Ovary (tissue), 9 donors: ENCODE measurements around the gene EEF1A2. TPM values are rescaled to one million over a fixed set of nuclear protein-coding genes. Genes with fewer than 3 reads are reported as not detected.

Experiments used
- DNase-seq, 5 donors: peaks; one replicate each; pipeline ENCODE4 v3.0.0-alpha.2; 2019 to 2020
- H3K27ac ChIP-seq, 2 donors: fragments of 200-600 bp; one replicate each; pipeline versions ENCODE4 v1.5.1 to v1.8.0; 2019 to 2022
- H3K27me3 ChIP-seq: fragments of 200-600 bp; one replicate; pipeline ENCODE4 v1.8.0; 2022
- H3K36me3 ChIP-seq: fragments of 200-600 bp; sonication (generic); one replicate; pipeline ENCODE4 v1.5.1; 2019
- H3K4me1 ChIP-seq: one replicate; pipeline ENCODE4 v1.8.1; 2013; ENCODE audit warnings: mild to moderate bottlenecking, moderate library complexity; ENCODE audit not compliant: insufficient read depth
- H3K4me3 ChIP-seq: fragments of 200-600 bp; sonication (generic); one replicate; pipeline ENCODE4 v1.5.1; 2017
- H3K9me3 ChIP-seq, 2 donors: fragments of 200-600 bp in 1 of 2; sonication (generic) in 1 of 2; one replicate each; pipeline versions ENCODE4 v1.5.1 to v1.8.1; 2013 to 2019; ENCODE audit warnings: mild to moderate bottlenecking in 1 of 2, moderate library complexity in 1 of 2
- EP300 ChIP-seq: sonication (generic); formaldehyde crosslinking; IDR thresholded peaks from one replicate; pipeline ENCODE4 v1.6.1; 2017; ENCODE audit warnings: antibody characterized with exemption
- POLR2A ChIP-seq: fragments of 450-650 bp; IDR thresholded peaks from one replicate; pipeline ENCODE4 v1.6.1; 2017; ENCODE audit warnings: antibody characterized with exemption, mild to moderate bottlenecking, moderate library complexity
- WGBS, 3 donors: extraction: QIAGEN DNeasy Blood & Tissue Kit in 1 of 3; methylation state at CpG; one replicate each; pipeline versions ENCODE4 v1.1.5 to v1.1.7; 2013 to 2017; 5-methylcytosine and 5-hydroxymethylcytosine counted together
- intact Hi-C, 4 donors: fragments of 100-400 bp; cut with DNase I; formaldehyde crosslinking; loops; one replicate each; pipeline versions ENCODE4 v1.11.0 to v1.15.1; 2022 to 2023
- polyA plus RNA-seq, 2 donors: library from polyadenylated mRNA; stranded (reverse); fragments of 200-250 nt in 1 of 2; fragments of 350-450 nt in 1 of 2; fragmentation: Illumina TruSeq in 1 of 2; extraction: RNeasy Lipid Tissue Mini Kit (QIAGEN cat#74804) in 1 of 2; gene quantifications; one replicate each; pipeline ENCODE4 v1.2.3, GENCODE V29; 2013 to 2014
- total RNA-seq, 7 donors: library from RNA; depleted of rRNA in 2 of 7; stranded (reverse); fragments of >200 nt in 2 of 7; fragmentation: NEBNext Ultra II Directional in 3 of 7; extraction: Animal tissue kit (Norgen Biotek cat#: 25700) in 3 of 7; gene quantifications; one replicate each; pipeline versions ENCODE4 v1.1.0 to v1.2.4, GENCODE V29; 2016 to 2023
- TF ChIP-seq, protein P1 (sequence below), 3 donors: fragments of 450-650 bp in 2 of 3; fragments of 200-600 bp in 1 of 3; IDR thresholded peaks; one replicate each; pipeline versions ENCODE4 v1.5.1 to v1.8.0; 2016 to 2022; ENCODE audit warnings: antibody characterized with exemption in 3 of 3, mild to moderate bottlenecking in 1 of 3
- donor health status: DM: no; HTN: no; CAD: no; lungs with moderate emphysema.
- donor health status: DM: no; HTN: no; CAD: no.
- donor health status: Bipolar disorder and iron deficiency.
- donor health status: DM: yes; HTN: yes; CAD: no.
- donor health status: DM: no; HTN: no; CAD: no.
- donor health status: DM: yes; HTN: yes; CAD: no.

Gene EEF1A2
- total and polyA plus RNA-seq, 9 donors, result 0.25 to 1.3 (median 0.69) TPM

- Histone ChIP-seq H3K27me3 (no peaks in the 10 kb centered on the region), H3K4me1 (no peaks in the 10 kb centered on the region), H3K4me3 (no peak overlapping the region), H3K27ac (no peak overlapping the region), H3K9me3 (peaks cover 0 to 5% of the 10 kb centered on the region in 2 donors), H3K36me3 (no peaks in the 10 kb centered on the region)
- no peak for DNase-seq
- intact Hi-C loops, result no loop called here
- TF ChIP-seq POLR2A, result no peak
- TF ChIP-seq, protein P1, sequence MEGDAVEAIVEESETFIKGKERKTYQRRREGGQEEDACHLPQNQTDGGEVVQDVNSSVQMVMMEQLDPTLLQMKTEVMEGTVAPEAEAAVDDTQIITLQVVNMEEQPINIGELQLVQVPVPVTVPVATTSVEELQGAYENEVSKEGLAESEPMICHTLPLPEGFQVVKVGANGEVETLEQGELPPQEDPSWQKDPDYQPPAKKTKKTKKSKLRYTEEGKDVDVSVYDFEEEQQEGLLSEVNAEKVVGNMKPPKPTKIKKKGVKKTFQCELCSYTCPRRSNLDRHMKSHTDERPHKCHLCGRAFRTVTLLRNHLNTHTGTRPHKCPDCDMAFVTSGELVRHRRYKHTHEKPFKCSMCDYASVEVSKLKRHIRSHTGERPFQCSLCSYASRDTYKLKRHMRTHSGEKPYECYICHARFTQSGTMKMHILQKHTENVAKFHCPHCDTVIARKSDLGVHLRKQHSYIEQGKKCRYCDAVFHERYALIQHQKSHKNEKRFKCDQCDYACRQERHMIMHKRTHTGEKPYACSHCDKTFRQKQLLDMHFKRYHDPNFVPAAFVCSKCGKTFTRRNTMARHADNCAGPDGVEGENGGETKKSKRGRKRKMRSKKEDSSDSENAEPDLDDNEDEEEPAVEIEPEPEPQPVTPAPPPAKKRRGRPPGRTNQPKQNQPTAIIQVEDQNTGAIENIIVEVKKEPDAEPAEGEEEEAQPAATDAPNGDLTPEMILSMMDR (IDR thresholded peaks at IDR 0.05), result no peak
- TF ChIP-seq EP300, result no peak
- 41% methylated on average over 12 to 14 of the region's 14 CpGs for WGBS, 3 donors
These were observed 11.6 kb downstream of the EEF1A2 start for GRCh38 chr20:63487116-63487764.

GRCh38 chr20:63486300-63486855 lies 12.5 kb downstream of the EEF1A2 start:
- Histone ChIP-seq H3K27me3 (no peaks in the 10 kb centered on the region), H3K27ac (no peak overlapping the region), H3K9me3 (peaks cover 0 to 5% of the 10 kb centered on the region in 2 donors), H3K4me3 (no peak overlapping the region), H3K4me1 (no peaks in the 10 kb centered on the region), H3K36me3 (no peaks in the 10 kb centered on the region)
- TF ChIP-seq EP300, result no peak
- TF ChIP-seq, protein P1 (IDR thresholded peaks at IDR 0.05), result no peak
- no peak for DNase-seq
- intact Hi-C loops, result no loop called here
- 90 to 93% (median 91%) methylated on average over 17 of the region's 17 CpGs for WGBS, 3 donors

DNA sequence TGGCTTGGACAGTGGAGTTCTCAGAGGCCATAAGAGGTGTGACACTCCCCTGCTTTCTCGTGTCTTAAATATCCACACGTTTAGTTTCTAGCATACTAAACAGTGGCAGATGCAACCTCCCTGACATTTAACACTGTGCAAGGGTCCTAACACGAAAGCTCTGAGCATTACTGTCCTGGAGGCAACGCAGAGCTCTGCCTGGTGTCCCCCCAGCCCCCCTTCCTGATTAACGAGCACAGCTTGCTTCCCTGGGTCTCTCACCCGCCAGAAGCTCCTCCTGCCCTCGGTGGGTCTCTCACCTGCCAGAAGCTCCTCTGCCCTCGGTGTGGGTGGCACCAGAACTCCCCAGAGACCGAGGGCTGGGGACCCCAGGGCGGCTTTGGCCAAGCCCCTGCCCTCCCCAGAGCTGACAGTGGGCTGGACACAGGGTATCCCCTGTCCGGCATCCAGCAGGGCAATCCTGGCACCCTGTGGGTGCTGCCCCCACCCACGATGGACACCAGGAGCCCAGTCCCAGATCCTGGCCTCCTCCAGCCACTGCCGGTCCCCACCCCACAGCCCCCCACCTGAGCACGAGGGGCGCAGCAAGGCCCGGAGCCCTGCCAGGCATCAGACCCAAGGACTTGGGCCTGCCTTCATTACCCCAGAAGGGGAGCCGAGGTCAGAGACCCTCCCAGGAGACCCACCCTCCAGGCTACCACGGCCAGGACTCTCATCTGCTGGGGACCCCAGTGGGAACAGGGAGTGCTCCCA lies 14.1 kb downstream of the EEF1A2 start:
- Histone ChIP-seq H3K9me3 (peaks cover 0 to 5% of the 10 kb centered on the region in 2 donors), H3K27me3 (no peaks in the 10 kb centered on the region), H3K27ac (no peak overlapping the region), H3K4me3 (no peak overlapping the region), H3K4me1 (no peaks in the 10 kb centered on the region), H3K36me3 (no peaks in the 10 kb centered on the region)
- DNase-seq, result no peak
- 41 to 44% (median 41%) methylated on average over 15 to 18 of the region's 18 CpGs for WGBS, 3 donors
- intact Hi-C loops, result no loop called here
- TF ChIP-seq POLR2A (no peak), EP300 (no peak)
- TF ChIP-seq, protein P1 (IDR thresholded peaks at IDR 0.05), result no peak

- 33 to 58% (median 41%) methylated on average over 17 of the region's 17 CpGs for WGBS, 3 donors
- no peaks in the 10 kb centered on the region for H3K27me3 ChIP-seq
- H3K9me3 ChIP-seq, result peaks cover 0 to 5% of the 10 kb centered on the region in 2 donors
- TF ChIP-seq EP300 (no peak), POLR2A (no peak)
- H3K27ac ChIP-seq, result no peak overlapping the region
- no peak overlapping the region for H3K4me3 ChIP-seq
- no peaks in the 10 kb centered on the region for H3K36me3 ChIP-seq
- intact Hi-C loops, result no loop called here
- no peaks in the 10 kb centered on the region for H3K4me1 ChIP-seq
- DNase-seq, result no peak
These were observed 14.6 kb downstream of the EEF1A2 start for GRCh38 chr20:63484236-63484635.

- DNase-seq, result no peak
- intact Hi-C loops, result no loop called here
- H3K4me1 ChIP-seq, result no peaks in the 10 kb centered on the region
- no peaks in the 10 kb centered on the region for H3K36me3 ChIP-seq
- H3K27me3 ChIP-seq, result no peaks in the 10 kb centered on the region
- no peak overlapping the region for H3K4me3 ChIP-seq
- peaks cover 0 to 5% of the 10 kb centered on the region in 2 donors for H3K9me3 ChIP-seq
- WGBS, 3 donors, result 56 to 74% (median 58%) methylated on average over 10 to 12 of the region's 12 CpGs
- TF ChIP-seq, protein P1 (IDR thresholded peaks at IDR 0.05), result no peak
- no peak for TF ChIP-seq EP300
- TF ChIP-seq POLR2A, result no peak
- H3K27ac ChIP-seq, result no peak overlapping the region
These were observed 15.0 kb downstream of the EEF1A2 start for GRCh38 chr20:63483834-63484233.
